GM12873 (cell line): ENCODE measurements around the gene DRC3.

Experiments
- TF ChIP-seq, protein P1 (sequence below): IDR thresholded peaks from 2 replicates; pipeline ENCODE4 v1.5.1; 2012; ENCODE audit warnings: low read depth, mild to moderate bottlenecking, moderate library complexity, low read length, control low read depth; ENCODE audit not compliant: insufficient read depth; ENCODE audit errors: missing control alignments

Gene DRC3

DNA sequence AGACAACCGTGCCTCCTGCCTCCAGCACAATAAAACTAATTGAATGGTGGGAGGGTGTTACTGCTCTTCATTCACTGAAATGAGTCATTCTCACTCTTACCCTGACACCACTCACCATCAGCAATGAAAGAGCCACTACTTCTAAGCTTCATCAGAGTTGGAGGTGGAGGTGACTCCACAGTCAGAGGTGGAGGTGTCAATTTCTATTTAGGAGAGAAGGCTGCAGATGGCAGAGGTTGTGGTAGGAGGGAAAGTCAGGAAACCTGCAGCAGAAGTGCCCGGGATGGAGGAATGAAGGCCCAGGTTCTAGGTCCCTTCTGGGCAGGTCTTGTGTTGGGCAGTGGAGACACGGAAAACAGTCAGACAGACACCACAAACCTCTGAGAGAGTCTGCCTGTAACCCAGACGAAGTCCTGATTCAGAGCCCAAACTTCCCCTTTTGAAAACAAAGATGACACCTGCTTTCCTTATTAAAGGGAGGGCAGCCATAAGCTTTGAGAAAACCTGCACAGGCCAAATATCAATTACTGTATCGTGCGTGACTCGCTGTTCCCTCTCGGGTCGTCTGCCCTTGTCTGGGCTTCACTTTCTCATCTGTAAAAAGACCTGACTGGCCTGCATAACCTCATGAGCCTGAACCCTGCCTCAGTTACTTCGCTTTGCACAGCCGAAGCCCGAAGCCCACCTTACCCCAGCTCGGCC, 65.6 kb downstream of the DRC3 start:
- TF ChIP-seq, protein P1, sequence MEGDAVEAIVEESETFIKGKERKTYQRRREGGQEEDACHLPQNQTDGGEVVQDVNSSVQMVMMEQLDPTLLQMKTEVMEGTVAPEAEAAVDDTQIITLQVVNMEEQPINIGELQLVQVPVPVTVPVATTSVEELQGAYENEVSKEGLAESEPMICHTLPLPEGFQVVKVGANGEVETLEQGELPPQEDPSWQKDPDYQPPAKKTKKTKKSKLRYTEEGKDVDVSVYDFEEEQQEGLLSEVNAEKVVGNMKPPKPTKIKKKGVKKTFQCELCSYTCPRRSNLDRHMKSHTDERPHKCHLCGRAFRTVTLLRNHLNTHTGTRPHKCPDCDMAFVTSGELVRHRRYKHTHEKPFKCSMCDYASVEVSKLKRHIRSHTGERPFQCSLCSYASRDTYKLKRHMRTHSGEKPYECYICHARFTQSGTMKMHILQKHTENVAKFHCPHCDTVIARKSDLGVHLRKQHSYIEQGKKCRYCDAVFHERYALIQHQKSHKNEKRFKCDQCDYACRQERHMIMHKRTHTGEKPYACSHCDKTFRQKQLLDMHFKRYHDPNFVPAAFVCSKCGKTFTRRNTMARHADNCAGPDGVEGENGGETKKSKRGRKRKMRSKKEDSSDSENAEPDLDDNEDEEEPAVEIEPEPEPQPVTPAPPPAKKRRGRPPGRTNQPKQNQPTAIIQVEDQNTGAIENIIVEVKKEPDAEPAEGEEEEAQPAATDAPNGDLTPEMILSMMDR = no peak

- TF ChIP-seq, protein P1 = no peak
These were observed 66.3 kb downstream of the DRC3 start, which contains the start of the genes ATPAF2 and GID4 for GRCh38 chr17:18038861-18039534. Gene ATPAF2, minus strand, starts transcription at chr17:18039168. Its CDS starts 155 bp downstream, at chr17:18039013. Gene GID4, plus strand, starts transcription at chr17:18039408. Its CDS starts 57 bp downstream, at chr17:18039465.

- TF ChIP-seq, protein P1 = no peak
These were observed 67.0 kb downstream of the DRC3 start for GRCh38 chr17:18039535-18040260.

GRCh38 chr17:18040261-18040858, 67.7 kb downstream of the DRC3 start:
- TF ChIP-seq, protein P1 = no peak

DNA sequence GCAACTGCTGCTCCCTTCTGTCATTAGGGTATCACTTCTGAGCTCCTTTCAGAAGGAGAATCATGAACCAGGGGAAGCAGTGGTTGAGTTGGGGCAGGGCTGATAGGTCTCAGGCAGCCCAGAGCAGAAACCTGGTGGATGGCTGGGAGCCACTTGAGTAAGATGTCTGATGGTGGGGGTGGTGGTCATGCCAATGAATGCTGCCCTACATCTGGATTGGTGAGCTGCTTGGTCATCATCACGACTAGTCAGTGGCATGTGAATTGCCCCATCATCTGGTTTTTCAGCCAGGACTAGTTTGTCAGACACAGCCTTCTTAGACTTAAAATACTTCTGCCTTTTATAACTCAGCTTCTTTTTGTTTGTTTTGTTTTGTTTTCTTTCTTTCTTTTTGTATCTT, 69.1 kb downstream of the DRC3 start:
- TF ChIP-seq, protein P1 = no peak

DNA sequence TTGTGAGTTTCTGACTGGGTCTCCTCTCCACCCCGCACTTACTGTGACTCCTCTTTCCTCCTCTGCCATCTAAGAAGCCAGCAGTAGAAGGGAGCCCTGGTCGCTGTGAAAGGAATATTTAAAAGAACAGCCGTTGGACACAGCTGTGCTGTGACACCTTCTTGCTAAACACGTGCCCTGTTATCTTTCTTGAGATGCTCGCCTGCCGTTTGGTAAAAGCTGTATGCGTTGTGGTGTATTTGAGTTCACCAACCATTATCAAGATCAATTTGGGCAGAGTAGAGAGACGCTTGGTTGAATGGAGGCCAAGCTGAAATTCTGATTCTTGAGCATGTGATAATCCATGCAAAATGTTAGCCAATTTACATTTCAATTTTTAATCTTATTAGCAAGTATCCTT, 70.3 kb downstream of the DRC3 start:
- TF ChIP-seq, protein P1 = no peak
